OCI-LY7 (cell line): Measurements from ENCODE around the gene RBM17. TPM values are rescaled to one million over a fixed set of nuclear protein-coding genes. Genes with fewer than 3 reads are reported as not detected.

Experiments used
- BruUV-seq: library from RNA; stranded (reverse); fragments of 400-500 nt; replicated peaks from 2 replicates; lab custom pipeline; 2021; lab: Mats Ljungman, UMichigan
- CTCF ChIA-PET: fragments of 300-600 bp; sonication (Branson Sonifier 250); formaldehyde crosslinking; loops from one replicate; lab custom pipeline; 2022; ENCODE audit warnings: antibody characterized with exemption; ENCODE audit not compliant: unreplicated experiment; lab: Charles Lee
- POLR2A ChIA-PET: fragments of 300-600 bp; sonication (Branson Sonifier 250); formaldehyde crosslinking; loops from one replicate; lab custom pipeline; 2022; ENCODE audit warnings: antibody characterized with exemption; lab: Charles Lee
- DNase-seq: peaks from one replicate; pipeline ENCODE4 v3.0.0-alpha.2; 2015; ENCODE audit warnings: low spot score
- H2AFZ ChIP-seq: fragments of 200-600 bp; sonication (generic), shearing (Covaris generic); 2 replicates; pipeline ENCODE4 v1.6.1; 2014; ENCODE audit warnings: mild to moderate bottlenecking, antibody characterized with exemption, low read length, moderate library complexity
- H3K27ac ChIP-seq: fragments of 200-600 bp; sonication (generic); 2 replicates; pipeline ENCODE4 v1.5.1; 2014; ENCODE audit warnings: mixed run types, low read depth, mild to moderate bottlenecking, moderate library complexity, low read length, inconsistent platforms; ENCODE audit not compliant: poor library complexity, severe bottlenecking
- H3K36me3 ChIP-seq: fragments of 200-600 bp; sonication (generic); 2 replicates; pipeline ENCODE4 v1.6.1; 2014; ENCODE audit warnings: mild to moderate bottlenecking, antibody characterized with exemption, low read length, moderate library complexity, mixed read lengths; ENCODE audit not compliant: insufficient read depth
- H3K4me1 ChIP-seq: fragments of 200-600 bp; sonication (generic); 2 replicates; pipeline ENCODE4 v1.5.1; 2014; ENCODE audit warnings: mild to moderate bottlenecking, low read length; ENCODE audit not compliant: insufficient read depth, poor library complexity, severe bottlenecking
- H3K4me2 ChIP-seq: fragments of 200-600 bp; sonication (generic); 2 replicates; pipeline ENCODE4 v1.6.1; 2014; ENCODE audit warnings: mild to moderate bottlenecking, low read length
- H3K4me3 ChIP-seq: fragments of 200-600 bp; sonication (generic); 2 replicates; pipeline ENCODE4 v1.5.1; 2014; ENCODE audit warnings: mild to moderate bottlenecking, low read depth, low read length; ENCODE audit not compliant: poor library complexity, severe bottlenecking
- H3K79me2 ChIP-seq: fragments of 200-600 bp; sonication (generic); 2 replicates; pipeline ENCODE4 v1.6.1; 2016; ENCODE audit warnings: low read depth, mild to moderate bottlenecking, low read length, moderate library complexity, mixed read lengths; ENCODE audit not compliant: insufficient read depth
- H3K9me2 ChIP-seq: fragments of 200-600 bp; sonication (generic); 2 replicates; pipeline ENCODE4 v1.6.1; 2016; ENCODE audit warnings: mild to moderate bottlenecking, low read length, mixed read lengths; ENCODE audit not compliant: insufficient read depth
- H3K9me3 ChIP-seq: fragments of 200-600 bp; sonication (generic); 2 replicates; pipeline ENCODE4 v1.6.1; 2014; ENCODE audit warnings: mild to moderate bottlenecking, mixed run types, low read length, mixed read lengths
- H4K20me1 ChIP-seq: fragments of 200-600 bp; sonication (generic); 2 replicates; pipeline ENCODE4 v1.6.1; 2014; ENCODE audit warnings: mild to moderate bottlenecking, antibody characterized with exemption, low read length, moderate library complexity, mixed read lengths; ENCODE audit not compliant: insufficient read depth
- CTCF ChIP-seq: fragments of 200-600 bp; sonication (generic); conservative IDR thresholded peaks from 2 replicates; pipeline ENCODE4 v1.5.1; 2014; ENCODE audit warnings: mild to moderate bottlenecking, antibody characterized with exemption, low read length, moderate library complexity, mixed read lengths
- EZH2phosphoT487 ChIP-seq: fragments of 200-600 bp; sonication (generic); IDR thresholded peaks from 2 replicates; pipeline ENCODE4 v1.6.1; 2018; ENCODE audit warnings: low read depth, borderline replicate concordance, mild to moderate bottlenecking, mixed run types, antibody characterized with exemption, low read length, moderate library complexity, mixed read lengths
- intact Hi-C: fragments of 100-400 bp; cut with micrococcal nuclease; formaldehyde crosslinking; loops from one replicate; pipeline ENCODE4 v1.10.0; 2022; ENCODE audit not compliant: unreplicated experiment
- total RNA-seq, 2 experiments: library from RNA; depleted of rRNA in 1 of 2; stranded (reverse); fragments of >200 nt in 1 of 2; shearing (Covaris generic) in 1 of 2; gene quantifications; 2 replicates each; pipeline ENCODE4 v1.2.3, GENCODE V29; 2014 to 2022

RBM17 gene
- total RNA-seq, 2 experiments from 2014 or later: 103 to 248 TPM

- ChIA-PET POLR2A (interaction anchor here (0.8 to 1.4 kb wide), 2 partner anchors 9 kb away, joined by 4 to 5 read pairs; no protein-coding TSS in a partner anchor), CTCF (interaction anchor here (0.8 kb wide), 1 partner anchor 74 kb away, joined by 3 read pairs; the partner anchor contains the start of gene PFKFB3)
- Histone ChIP-seq H3K9me2 (no peaks in the 10 kb centered on the region), H4K20me1 (no peaks in the 10 kb centered on the region), H3K79me2 (no peaks in the 10 kb centered on the region), H3K36me3 (no peaks in the 10 kb centered on the region), H2AFZ (no peak overlapping the region), H3K9me3 (no peaks in the 10 kb centered on the region), H3K4me3 (no peak overlapping the region), H3K4me2 (no peak overlapping the region), H3K4me1 (peaks cover 3% of the 10 kb centered on the region), H3K27ac (no peak overlapping the region)
- no TSS peak for BruUV-seq
- TF ChIP-seq CTCF (no peak), EZH2phosphoT487 (no peak)
- intact Hi-C loops: no loop called here
- DNase-seq: no peak
These were observed 39.3 kb downstream of the RBM17 start for GRCh38 chr10:6128087-6128486.

GRCh38 chr10:6128591-6129251 is 39.9 kb downstream of the RBM17 start:
- CTCF ChIA-PET: interaction anchor here (0.8 kb wide), 1 partner anchor 74 kb away, joined by 3 read pairs; the partner anchor contains the start of gene PFKFB3
- no TSS peak for BruUV-seq

More at GRCh38 chr10:6128591-6129251, 39.9 kb downstream of the RBM17 start:
- no peak for TF ChIP-seq CTCF
- TF ChIP-seq EZH2phosphoT487: no peak
- Histone ChIP-seq H3K79me2 (no peaks in the 10 kb centered on the region), H2AFZ (no peak overlapping the region), H3K9me2 (no peaks in the 10 kb centered on the region), H3K9me3 (no peaks in the 10 kb centered on the region), H4K20me1 (no peaks in the 10 kb centered on the region), H3K36me3 (no peaks in the 10 kb centered on the region), H3K4me2 (no peak overlapping the region), H3K4me3 (no peak overlapping the region), H3K4me1 (peaks cover 3% of the 10 kb centered on the region), H3K27ac (no peak overlapping the region)
- intact Hi-C loops: no loop called here
- POLR2A ChIA-PET: interaction anchor here (1.4 to 3.0 kb wide), 2 partner anchors 8 to 10 kb away, joined by 5 to 7 read pairs; no protein-coding TSS in a partner anchor
- DNase-seq: no peak
